ENCODE data around the gene ANTXR2. TPM values are rescaled to one million over a fixed set of nuclear protein-coding genes. Genes with fewer than 3 reads are reported as not detected.

The ANTXR2 gene
- total RNA-seq, 1 experiment from 2014 or later: 78.9 TPM

DNA sequence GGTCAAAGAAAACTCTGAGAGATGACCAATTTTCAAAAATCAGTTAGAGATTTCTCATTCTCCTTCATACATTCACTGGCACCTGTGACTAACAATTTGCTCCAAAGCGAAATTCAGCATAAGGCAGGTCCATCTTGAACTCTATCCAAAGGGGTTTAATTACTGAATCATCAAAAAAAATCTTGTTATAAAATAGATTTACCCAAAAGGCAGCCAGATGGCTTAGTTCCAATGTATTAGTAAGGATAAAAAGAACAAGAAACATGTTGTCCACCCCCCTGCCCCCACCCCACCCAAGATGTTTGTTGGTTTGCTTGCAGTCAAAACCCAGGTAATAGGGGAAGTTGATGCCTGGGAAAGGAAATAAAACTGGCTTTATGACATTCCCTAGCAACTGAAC lies 200.3 kb downstream of the ANTXR2 start:
- DNase-seq (ENCODE audit: low read depth): no peak

DNA sequence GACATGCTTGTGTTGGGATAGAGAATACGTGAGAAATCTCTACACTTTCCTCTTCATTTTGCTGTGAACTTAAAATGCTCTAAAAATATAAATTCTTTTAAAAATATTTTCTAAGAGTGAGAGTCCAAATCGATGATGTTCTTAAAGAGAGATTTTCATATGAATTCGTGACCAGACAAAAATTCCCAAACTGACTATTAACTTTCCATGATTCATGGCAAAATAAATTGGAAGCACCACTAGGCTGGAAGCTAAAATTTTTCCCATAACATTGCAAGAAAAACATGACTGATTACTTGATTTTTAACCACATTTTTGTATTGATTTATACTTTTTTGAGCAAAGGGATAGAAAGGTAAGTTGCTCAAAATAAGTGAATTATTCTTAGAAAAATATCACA lies 201.1 kb downstream of the ANTXR2 start:
- no peak for DNase-seq (ENCODE audit: low read depth)

DNA sequence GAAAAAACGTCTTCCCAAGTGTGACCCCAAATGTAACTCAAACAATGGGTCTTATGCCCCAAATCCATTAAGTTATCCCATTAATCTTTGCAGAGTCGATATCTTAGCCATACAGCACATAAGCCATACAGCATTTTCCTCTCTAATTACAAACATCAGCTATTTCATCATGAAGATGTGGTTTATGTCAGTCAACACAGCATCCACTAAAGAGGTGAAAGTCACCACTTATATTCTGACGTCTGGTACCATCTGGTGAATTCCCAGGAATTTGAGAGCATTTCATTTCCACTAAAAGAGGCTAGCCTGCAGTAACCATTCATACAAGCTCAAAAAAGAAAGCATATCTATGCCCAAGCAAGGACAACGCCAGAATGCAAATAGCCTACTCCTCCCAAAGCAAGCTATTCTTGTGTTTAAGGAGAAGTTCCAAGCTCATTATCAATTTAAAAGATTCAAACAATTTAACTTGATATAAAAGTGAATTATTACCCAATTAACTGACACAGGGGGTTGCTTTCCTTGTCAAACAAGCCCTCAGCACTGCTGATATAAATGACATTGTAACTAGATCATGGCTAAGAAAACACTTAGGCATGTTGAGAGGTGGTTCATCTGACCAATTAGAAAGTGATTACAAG lies 203.3 kb downstream of the ANTXR2 start:
- DNase-seq (ENCODE audit: low read depth): no peak

DNA sequence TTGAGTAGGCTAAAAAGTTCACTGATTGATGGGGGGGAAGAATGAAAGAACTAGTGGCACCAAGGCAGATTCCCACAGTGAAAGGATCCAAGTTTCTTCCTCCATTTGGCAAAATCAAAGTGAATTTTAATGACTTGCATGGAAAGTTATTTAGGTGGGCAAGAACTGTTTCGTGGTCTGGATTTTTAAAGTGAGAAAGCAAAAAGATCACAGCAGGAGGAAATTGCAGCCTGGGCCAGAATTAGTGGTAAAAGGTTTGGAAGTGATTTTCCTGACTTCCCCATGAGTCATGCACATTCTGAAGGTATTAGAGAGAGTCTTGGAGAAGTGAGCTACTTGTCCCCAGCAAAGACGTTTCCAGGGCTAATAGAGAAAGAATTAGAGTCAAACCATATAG lies 207.8 kb downstream of the ANTXR2 start:
- peak; percentile 80 for DNase-seq (ENCODE audit: low read depth)

DNA sequence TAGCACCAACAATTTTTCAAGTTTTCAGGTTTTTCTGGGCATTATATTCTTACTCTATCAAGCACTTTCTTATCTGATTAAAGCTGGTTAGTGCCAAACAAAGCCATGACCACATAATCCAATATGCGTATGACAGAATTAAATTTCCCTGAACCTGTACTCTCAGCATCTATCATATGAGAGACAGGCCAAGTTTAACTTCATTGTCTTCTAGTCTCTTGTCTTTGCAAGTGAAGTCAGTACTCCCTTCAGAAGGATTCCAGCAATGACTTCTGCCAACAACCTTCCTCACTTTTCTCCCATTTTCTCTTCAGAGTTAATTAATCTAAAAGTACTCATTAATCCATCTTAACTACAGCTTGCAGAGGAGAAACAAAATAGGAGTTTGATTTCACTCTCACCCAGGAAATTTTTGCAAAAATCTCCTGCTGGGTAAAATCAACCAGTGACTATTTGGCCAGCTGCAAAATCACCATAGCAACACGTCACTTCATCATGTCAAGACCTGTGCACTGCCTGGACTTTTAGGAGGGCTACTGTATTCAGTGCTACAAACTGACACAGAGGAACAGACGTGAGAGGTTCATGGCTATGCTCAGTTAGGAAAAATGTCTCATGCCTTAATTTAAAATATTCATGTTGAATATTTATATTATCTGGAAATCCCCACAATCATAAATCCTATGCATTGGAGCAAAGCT lies 208.4 kb downstream of the ANTXR2 start:
- DNase-seq (ENCODE audit: low read depth): no peak

DNA sequence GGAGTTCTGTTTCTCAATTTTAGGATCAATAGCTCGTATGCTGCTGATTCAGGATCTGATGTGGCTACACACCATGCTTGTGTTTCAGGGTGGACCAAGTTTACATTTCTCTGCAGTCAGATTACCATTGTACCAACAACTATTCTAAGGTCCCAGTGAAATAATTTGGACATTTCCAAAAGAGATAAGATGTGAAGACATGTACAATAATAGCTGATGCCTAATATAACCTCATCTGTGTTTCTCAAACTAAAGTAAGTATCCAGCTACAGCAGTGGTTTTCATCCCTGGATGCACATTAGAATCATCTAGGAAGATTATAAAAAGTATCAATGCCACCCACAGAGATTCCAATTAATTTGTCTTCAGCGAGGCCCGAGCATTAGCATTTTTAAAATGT lies 209.7 kb downstream of the ANTXR2 start:
- no peak for DNase-seq (ENCODE audit: low read depth)

DNA sequence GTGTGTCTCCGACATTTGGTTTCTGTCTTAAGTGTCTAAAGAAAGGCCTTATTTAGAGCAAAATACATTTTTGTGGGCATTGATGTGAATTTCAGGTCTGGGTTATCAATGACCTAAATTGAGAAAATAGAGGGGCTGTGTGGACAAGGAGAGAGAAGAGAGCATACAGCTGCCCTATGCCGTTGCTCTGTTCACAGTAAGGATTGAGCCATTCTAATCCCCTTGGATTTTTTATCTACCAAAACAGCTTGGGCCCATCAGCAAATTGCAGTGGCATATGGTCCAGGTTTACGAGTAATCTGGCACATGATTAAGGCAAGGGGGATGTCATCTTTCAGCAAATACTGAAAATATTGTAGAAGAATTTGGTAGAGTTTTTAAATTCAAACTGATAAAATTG lies 210.2 kb downstream of the ANTXR2 start:
- no peak for DNase-seq (ENCODE audit: low read depth)

DNA sequence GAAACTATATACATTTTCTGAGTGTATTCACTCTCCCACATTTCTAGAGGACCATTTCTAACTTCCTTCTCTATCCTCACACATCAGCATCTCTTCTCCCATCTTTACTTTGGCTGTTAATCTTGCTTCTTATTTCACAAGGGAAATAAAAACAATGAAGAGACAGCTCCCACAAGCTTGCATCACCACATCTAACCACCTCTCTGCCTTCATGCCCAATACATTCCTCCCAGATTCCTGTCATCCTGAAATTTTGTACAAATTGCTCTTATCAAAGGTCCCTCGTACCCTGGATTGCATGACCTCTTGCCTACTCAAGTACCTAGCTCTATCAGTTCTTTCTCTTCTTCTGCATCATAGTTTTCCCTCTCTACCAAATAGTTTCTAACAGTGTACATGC lies 215.2 kb downstream of the ANTXR2 start:
- DNase-seq (ENCODE audit: low read depth): no peak

DNA sequence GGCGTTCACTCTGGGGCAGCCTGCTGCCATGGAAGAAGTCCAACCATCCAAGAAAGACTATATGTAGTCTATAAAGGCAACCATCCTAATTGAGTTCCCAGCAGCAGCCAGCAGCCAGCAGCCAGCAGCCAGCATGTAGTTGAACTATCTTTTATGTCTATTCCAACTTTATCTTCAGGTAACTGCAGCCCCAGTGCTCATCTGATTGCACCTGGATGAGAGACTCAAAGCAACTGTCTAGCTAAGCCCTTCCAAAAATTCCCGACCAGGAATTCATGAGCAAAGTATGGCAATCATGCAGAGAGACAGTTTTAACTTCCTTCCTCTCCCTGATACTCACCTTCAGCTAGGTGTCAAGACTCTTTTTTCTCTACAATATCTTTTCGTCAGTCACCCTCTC lies 216.8 kb downstream of the ANTXR2 start:
- DNase-seq (ENCODE audit: low read depth): no peak

DNA sequence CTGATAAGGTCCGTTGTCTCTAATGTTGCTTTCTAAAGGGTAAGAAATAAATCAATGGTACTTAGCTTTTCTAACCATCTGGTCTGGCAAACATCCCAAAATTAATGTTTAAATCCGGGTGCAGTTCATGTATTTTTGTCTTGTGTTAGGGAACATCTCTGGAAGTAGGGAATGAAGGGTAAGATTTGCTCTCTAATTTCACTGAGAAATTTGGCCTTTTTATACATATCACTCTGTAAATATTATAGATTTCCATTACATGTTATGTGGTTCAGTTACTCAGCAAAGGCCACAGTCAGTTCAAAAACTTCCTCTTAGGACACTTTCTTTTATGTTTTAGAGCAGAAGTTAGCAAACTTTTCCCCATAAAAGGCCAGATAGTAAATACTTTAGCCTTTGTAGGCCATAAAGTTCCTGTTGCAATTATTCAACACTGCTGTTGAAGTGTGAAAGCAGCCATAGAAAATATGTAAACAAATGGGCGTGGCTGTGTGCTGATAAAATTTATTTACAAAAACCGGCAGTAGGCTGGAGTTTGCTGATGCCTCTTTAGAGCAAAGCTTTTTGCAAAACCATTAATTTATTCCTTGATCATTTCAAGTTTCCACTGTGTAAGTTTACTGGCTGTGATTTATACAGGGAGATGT lies 218.1 kb downstream of the ANTXR2 start:
- no peak for DNase-seq (ENCODE audit: low read depth)

DNA sequence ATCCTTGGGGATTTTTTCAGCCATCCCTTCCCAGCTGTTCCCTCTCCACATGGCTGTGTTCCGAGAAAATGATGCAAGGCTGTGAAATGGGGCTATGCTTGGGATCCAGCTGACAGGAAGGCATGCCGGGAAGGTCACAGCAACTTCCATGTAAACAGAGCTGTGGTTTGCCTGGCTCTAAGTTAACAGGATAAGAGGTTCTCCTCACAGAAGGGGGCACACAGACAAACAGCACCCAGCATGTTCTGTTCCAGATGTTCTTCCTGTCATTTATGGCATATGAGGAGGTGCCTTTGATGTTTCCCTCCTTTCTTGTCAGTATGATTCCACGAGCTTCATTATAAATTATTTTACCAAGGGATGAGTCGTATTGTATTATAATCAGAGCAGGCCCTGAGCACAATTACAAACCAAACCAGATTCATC lies 220.7 kb downstream of the ANTXR2 start:
- peak; percentile 30 for DNase-seq (ENCODE audit: low read depth)

DNA sequence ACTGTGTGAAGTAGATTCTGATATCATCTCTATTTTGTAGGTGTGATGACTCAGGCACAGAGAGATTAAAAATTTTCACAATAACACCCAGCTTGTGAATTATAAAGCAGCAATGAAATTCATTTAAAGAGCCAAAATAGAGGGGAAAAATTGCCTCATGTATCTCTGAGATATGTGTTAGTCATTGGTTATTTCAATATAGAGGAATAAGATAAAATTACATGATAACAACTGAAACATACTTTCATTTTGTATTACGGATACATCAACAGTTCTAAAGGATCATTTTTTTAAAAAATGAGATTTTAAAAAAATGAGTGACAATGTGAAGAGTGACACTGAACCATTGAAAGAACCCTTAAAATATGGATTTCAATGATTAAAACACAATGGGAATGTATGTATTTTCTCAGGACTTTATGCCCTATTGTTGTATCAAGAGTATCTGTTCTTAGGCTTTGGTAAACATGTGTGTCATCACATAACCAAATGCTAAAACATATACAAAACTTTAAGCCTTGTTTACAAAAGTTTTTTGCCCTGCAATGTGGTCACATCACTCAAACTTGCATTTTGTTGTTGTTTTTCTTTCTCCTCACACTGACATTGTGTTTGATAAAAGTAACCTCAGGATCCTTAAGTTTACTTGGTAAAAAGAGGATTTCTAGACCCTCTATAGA lies 221.3 kb downstream of the ANTXR2 start:
- DNase-seq (ENCODE audit: low read depth): no peak

Other genes starting within 250 kb of the ANTXR2 start
- gene PRDM8, start 124.3 kb upstream of the ANTXR2 start, total RNA-seq (2014; rRNA removed; shearing (Covaris generic)): 15.0 and 18.6 TPM in 2 replicates
- gene FGF5, start 193.4 kb upstream of the ANTXR2 start, total RNA-seq (2014; rRNA removed; shearing (Covaris generic)): 2.5 and 2.7 TPM in 2 replicates

Measured in HT1080 (cell line).